ENCODE measurements around the gene SYPL2.
A peak's percentile ranks its signal among the peaks of the same experiment; 100 is the strongest.

SYPL2 gene

GRCh38 chr1:109499661-109500536 lies 33.6 kb downstream of the SYPL2 start:
- H3K4ac ChIP-seq (ENCODE audit: low read depth, low read length), result no peak overlapping the region
- no peak overlapping the region for H2BK5ac ChIP-seq (ENCODE audit: low read length)
- WGBS (ENCODE audit: extremely low coverage, insufficient coverage, low lambda C conversion rate), result no CpG with 5 or more reads among the region's 4 CpGs
- no peak overlapping the region for H2AK5ac ChIP-seq (ENCODE audit: low read length)
- H3K79me1 ChIP-seq (ENCODE audit: low read length), result peaks cover under 1% of the 10 kb centered on the region
- no peak overlapping the region for H3K18ac ChIP-seq (ENCODE audit: low read length)
- no peak overlapping the region for H3K27ac ChIP-seq (ENCODE audit: low read depth, low read length)
- H3K4me3 ChIP-seq (ENCODE audit: low read length), result no peak overlapping the region
- H4K5ac ChIP-seq (ENCODE audit: low read length), result no peak overlapping the region
- no peak overlapping the region for H2BK15ac ChIP-seq (replicated peaks; ENCODE audit: low read depth)
- H3K4me2 ChIP-seq (ENCODE audit: low read length), result no peak overlapping the region
- no peaks in the 10 kb centered on the region for H3K79me2 ChIP-seq (ENCODE audit: control insufficient read depth, insufficient read depth, low read length)
- H3K36me3 ChIP-seq (ENCODE audit: control insufficient read depth, insufficient read depth, low read length), result no peaks in the 10 kb centered on the region
- DNase-seq, result peak; percentile 81
- H2BK120ac ChIP-seq (ENCODE audit: low read depth, low read length), result no peak overlapping the region
- no peak overlapping the region for H3K9ac ChIP-seq (ENCODE audit: low read length)
- H4K8ac ChIP-seq (ENCODE audit: low read depth, low read length), result no peak overlapping the region
- H3K4me1 ChIP-seq (ENCODE audit: control insufficient read depth, low read depth, low read length), result peaks cover 2% of the 10 kb centered on the region
- H3K23ac ChIP-seq (ENCODE audit: low read length), result no peak overlapping the region
- no peaks in the 10 kb centered on the region for H3K27me3 ChIP-seq (ENCODE audit: insufficient read depth, low read length, poor library complexity)
- no peak overlapping the region for H3K56ac ChIP-seq (ENCODE audit: low read length)

GRCh38 chr1:109500941-109501381 lies 34.6 kb downstream of the SYPL2 start:
- H3K27ac ChIP-seq (ENCODE audit: low read depth, low read length), result no peak overlapping the region

GRCh38 chr1:109501644-109502363 lies 35.5 kb downstream of the SYPL2 start:
- H3K9ac ChIP-seq (ENCODE audit: low read length), result no peak overlapping the region
- WGBS (ENCODE audit: extremely low coverage, insufficient coverage, low lambda C conversion rate), result no CpG with 5 or more reads among the region's 5 CpGs
- no peaks in the 10 kb centered on the region for H3K27me3 ChIP-seq (ENCODE audit: insufficient read depth, low read length, poor library complexity)
- H3K27ac ChIP-seq (ENCODE audit: low read depth, low read length), result no peak overlapping the region
- H4K8ac ChIP-seq (ENCODE audit: low read depth, low read length), result no peak overlapping the region
- H4K5ac ChIP-seq (ENCODE audit: low read length), result no peak overlapping the region
- no peak overlapping the region for H3K18ac ChIP-seq (ENCODE audit: low read length)
- H3K56ac ChIP-seq (ENCODE audit: low read length), result no peak overlapping the region
- H2BK5ac ChIP-seq (ENCODE audit: low read length), result no peak overlapping the region
- H2BK120ac ChIP-seq (ENCODE audit: low read depth, low read length), result no peak overlapping the region
- peaks cover 2% of the 10 kb centered on the region for H3K4me1 ChIP-seq (ENCODE audit: control insufficient read depth, low read depth, low read length)
- H2BK15ac ChIP-seq (replicated peaks; ENCODE audit: low read depth), result no peak overlapping the region
- no peak overlapping the region for H3K4me2 ChIP-seq (ENCODE audit: low read length)
- H3K79me1 ChIP-seq (ENCODE audit: low read length), result no peaks in the 10 kb centered on the region
- H3K36me3 ChIP-seq (ENCODE audit: control insufficient read depth, insufficient read depth, low read length), result no peaks in the 10 kb centered on the region
- H3K79me2 ChIP-seq (ENCODE audit: control insufficient read depth, insufficient read depth, low read length), result no peaks in the 10 kb centered on the region
- no peak overlapping the region for H3K4me3 ChIP-seq (ENCODE audit: low read length)
- H2AK5ac ChIP-seq (ENCODE audit: low read length), result no peak overlapping the region
- no peak overlapping the region for H3K4ac ChIP-seq (ENCODE audit: low read depth, low read length)
- H3K23ac ChIP-seq (ENCODE audit: low read length), result no peak overlapping the region
- DNase-seq, result no peak

More at GRCh38 chr1:109500941-109501381, 34.6 kb downstream of the SYPL2 start:
- Histone ChIP-seq H3K23ac (ENCODE audit: low read length) (no peak overlapping the region), H3K4ac (ENCODE audit: low read depth, low read length) (no peak overlapping the region), H2AK5ac (ENCODE audit: low read length) (no peak overlapping the region), H4K8ac (ENCODE audit: low read depth, low read length) (no peak overlapping the region), H3K79me2 (ENCODE audit: control insufficient read depth, insufficient read depth, low read length) (no peaks in the 10 kb centered on the region), H3K27me3 (ENCODE audit: insufficient read depth, low read length, poor library complexity) (no peaks in the 10 kb centered on the region), H3K56ac (ENCODE audit: low read length) (no peak overlapping the region), H3K4me2 (ENCODE audit: low read length) (no peak overlapping the region), H2BK5ac (ENCODE audit: low read length) (no peak overlapping the region), H3K18ac (ENCODE audit: low read length) (no peak overlapping the region), H3K36me3 (ENCODE audit: control insufficient read depth, insufficient read depth, low read length) (no peaks in the 10 kb centered on the region), H2BK120ac (ENCODE audit: low read depth, low read length) (no peak overlapping the region), H2BK15ac (replicated peaks; ENCODE audit: low read depth) (no peak overlapping the region), H3K9ac (ENCODE audit: low read length) (no peak overlapping the region), H4K5ac (ENCODE audit: low read length) (no peak overlapping the region), H3K4me3 (ENCODE audit: low read length) (no peak overlapping the region), H3K79me1 (ENCODE audit: low read length) (no peaks in the 10 kb centered on the region), H3K4me1 (ENCODE audit: control insufficient read depth, low read depth, low read length) (peaks cover 2% of the 10 kb centered on the region)
- WGBS (ENCODE audit: extremely low coverage, insufficient coverage, low lambda C conversion rate), result no CpG with 5 or more reads among the region's 5 CpGs
- no peak for DNase-seq

- H3K4me3 ChIP-seq (ENCODE audit: low read length), result no peak overlapping the region
- no peak overlapping the region for H2BK15ac ChIP-seq (replicated peaks; ENCODE audit: low read depth)
- H4K8ac ChIP-seq (ENCODE audit: low read depth, low read length), result no peak overlapping the region
- no CpG with 5 or more reads among the region's 3 CpGs for WGBS (ENCODE audit: extremely low coverage, insufficient coverage, low lambda C conversion rate)
- no peak overlapping the region for H3K18ac ChIP-seq (ENCODE audit: low read length)
- H4K5ac ChIP-seq (ENCODE audit: low read length), result no peak overlapping the region
- H3K4ac ChIP-seq (ENCODE audit: low read depth, low read length), result no peak overlapping the region
- H3K23ac ChIP-seq (ENCODE audit: low read length), result no peak overlapping the region
- no peak overlapping the region for H3K9ac ChIP-seq (ENCODE audit: low read length)
- H3K27me3 ChIP-seq (ENCODE audit: insufficient read depth, low read length, poor library complexity), result no peaks in the 10 kb centered on the region
- no peak for DNase-seq
- no peak overlapping the region for H3K4me2 ChIP-seq (ENCODE audit: low read length)
- no peaks in the 10 kb centered on the region for H3K79me2 ChIP-seq (ENCODE audit: control insufficient read depth, insufficient read depth, low read length)
- H3K36me3 ChIP-seq (ENCODE audit: control insufficient read depth, insufficient read depth, low read length), result no peaks in the 10 kb centered on the region
- no peak overlapping the region for H2BK120ac ChIP-seq (ENCODE audit: low read depth, low read length)
- peaks cover 2% of the 10 kb centered on the region for H3K4me1 ChIP-seq (ENCODE audit: control insufficient read depth, low read depth, low read length)
- no peak overlapping the region for H2AK5ac ChIP-seq (ENCODE audit: low read length)
- H3K27ac ChIP-seq (ENCODE audit: low read depth, low read length), result no peak overlapping the region
- no peak overlapping the region for H3K56ac ChIP-seq (ENCODE audit: low read length)
- no peaks in the 10 kb centered on the region for H3K79me1 ChIP-seq (ENCODE audit: low read length)
- H2BK5ac ChIP-seq (ENCODE audit: low read length), result no peak overlapping the region
Observed at GRCh38 chr1:109502364-109502851, 36.1 kb downstream of the SYPL2 start.

GRCh38 chr1:109503935-109504334 lies 37.6 kb downstream of the SYPL2 start:
- Histone ChIP-seq H3K56ac (ENCODE audit: low read length) (no peak overlapping the region), H4K8ac (ENCODE audit: low read depth, low read length) (no peak overlapping the region)

More at GRCh38 chr1:109503935-109504334, 37.6 kb downstream of the SYPL2 start:
- WGBS (ENCODE audit: extremely low coverage, insufficient coverage, low lambda C conversion rate), result no CpG with 5 or more reads among the region's 5 CpGs
- DNase-seq, result no peak
- Histone ChIP-seq H3K79me1 (ENCODE audit: low read length) (no peaks in the 10 kb centered on the region), H3K9ac (ENCODE audit: low read length) (no peak overlapping the region), H3K18ac (ENCODE audit: low read length) (no peak overlapping the region), H3K36me3 (ENCODE audit: control insufficient read depth, insufficient read depth, low read length) (no peaks in the 10 kb centered on the region), H3K23ac (ENCODE audit: low read length) (no peak overlapping the region), H3K4me2 (ENCODE audit: low read length) (no peak overlapping the region), H4K5ac (ENCODE audit: low read length) (no peak overlapping the region), H2AK5ac (ENCODE audit: low read length) (no peak overlapping the region), H3K79me2 (ENCODE audit: control insufficient read depth, insufficient read depth, low read length) (no peaks in the 10 kb centered on the region), H2BK120ac (ENCODE audit: low read depth, low read length) (no peak overlapping the region), H3K4me1 (ENCODE audit: control insufficient read depth, low read depth, low read length) (peaks cover 2% of the 10 kb centered on the region), H3K27me3 (ENCODE audit: insufficient read depth, low read length, poor library complexity) (peaks cover 2% of the 10 kb centered on the region), H2BK15ac (replicated peaks; ENCODE audit: low read depth) (no peak overlapping the region), H3K4ac (ENCODE audit: low read depth, low read length) (no peak overlapping the region), H3K4me3 (ENCODE audit: low read length) (no peak overlapping the region), H2BK5ac (ENCODE audit: low read length) (no peak overlapping the region), H3K27ac (ENCODE audit: low read depth, low read length) (no peak overlapping the region)
